H1 (cell line): ENCODE data around the gene GPC6.

Source experiments
- CHD2 ChIP-seq: IDR thresholded peaks from 2 replicates; pipeline ENCODE4 v1.6.1; 2012; ENCODE audit warnings: low read length, improper control_type of control experiment
- CTCF ChIP-seq, 3 experiments: IDR thresholded peaks; 1 replicate in 2 of 3; 2 replicates in 1 of 3; pipeline versions ENCODE4 v1.5.1 to v1.6.1; 2011; ENCODE audit warnings: low read length in 3 of 3, mild to moderate bottlenecking in 3 of 3, inconsistent platforms in 2 of 3, low read depth in 1 of 3, moderate library complexity in 1 of 3; ENCODE audit not compliant: insufficient read depth in 1 of 3; ENCODE audit errors: control extremely low read depth in 1 of 3
- EZH2 ChIP-seq: fragments of 200-600 bp; sonication (generic); IDR thresholded peaks from 2 replicates; pipeline ENCODE4 v1.7.1; 2012; ENCODE audit warnings: low read depth, mild to moderate bottlenecking, moderate library complexity, low read length, inconsistent platforms; ENCODE audit not compliant: severe bottlenecking
- JUN ChIP-seq: IDR thresholded peaks from 2 replicates; pipeline ENCODE4 v1.6.1; 2011; ENCODE audit warnings: low read depth, mild to moderate bottlenecking, improper control_type of control experiment, low read length
- MAFK ChIP-seq: IDR thresholded peaks from 2 replicates; pipeline ENCODE4 v1.6.1; 2012; ENCODE audit warnings: low read depth, mild to moderate bottlenecking, improper control_type of control experiment, low read length
- POLR2A ChIP-seq, 2 experiments: IDR thresholded peaks; 1 replicate in 1 of 2; 2 replicates in 1 of 2; pipeline ENCODE4 v1.6.1; 2011; ENCODE audit warnings: low read depth in 2 of 2, low read length in 2 of 2, mild to moderate bottlenecking in 2 of 2; ENCODE audit errors: control extremely low read depth in 1 of 2
- POLR2AphosphoS5 ChIP-seq: IDR thresholded peaks from 2 replicates; pipeline ENCODE4 v1.6.1; 2011; ENCODE audit warnings: low read depth, low read length
- RFX5 ChIP-seq: IDR thresholded peaks from 2 replicates; pipeline ENCODE4 v1.6.1; 2011; ENCODE audit warnings: low read depth, low read length, improper control_type of control experiment, borderline replicate concordance

- TF ChIP-seq CTCF (IDR thresholded peaks at IDR 0.05; ENCODE audit: control extremely low read depth in 1 of 3, insufficient read depth in 1 of 3, low read depth in 1 of 3, low read length in 3 of 3) (no peak), CHD2 (no peak), MAFK (no peak), EZH2 (no peak), POLR2A (IDR thresholded peaks at IDR 0.05; ENCODE audit: control extremely low read depth in 1 of 2, low read depth in 2 of 2, low read length in 2 of 2) (no peak), RFX5 (no peak), POLR2AphosphoS5 (no peak), JUN (no peak)
Observed at GRCh38 chr13:94112227-94112626, 885.6 kb downstream of the GPC6 start.
